ENCODE results near the gene UBR2.
"Not testable (repeated sequence)": the region's sequence is repeated elsewhere in the genome, so short reads cannot be mapped to it uniquely, and the experiment has no call there.

Gene UBR2

GRCh38 chr6:42693725-42694323, 130.0 kb downstream of the UBR2 start:
- DNase-seq = no peak

- no peak for DNase-seq
Observed at GRCh38 chr6:42694586-42694985, 130.8 kb downstream of the UBR2 start.

- DNase-seq = no peak
Observed at GRCh38 chr6:42696526-42697267, 132.9 kb downstream of the UBR2 start.

GRCh38 chr6:42697268-42697655, 133.4 kb downstream of the UBR2 start:
- DNase-seq = no peak

- no peak for DNase-seq
Observed at GRCh38 chr6:42698217-42698616, 134.4 kb downstream of the UBR2 start.

GRCh38 chr6:42702200-42702599, 138.4 kb downstream of the UBR2 start:
- no peak for DNase-seq

- DNase-seq = not testable (repeated sequence)
Observed at GRCh38 chr6:42702786-42703185, 139.0 kb downstream of the UBR2 start.

GRCh38 chr6:42704251-42704936, 140.6 kb downstream of the UBR2 start:
- DNase-seq = no peak

- DNase-seq = no peak
Observed at GRCh38 chr6:42704937-42705374, 141.1 kb downstream of the UBR2 start.

GRCh38 chr6:42707595-42707994, 143.8 kb downstream of the UBR2 start:
- no peak for DNase-seq

GRCh38 chr6:42708096-42708495, 144.3 kb downstream of the UBR2 start:
- no peak for DNase-seq

- DNase-seq = no peak
Observed at GRCh38 chr6:42709871-42710270, 146.0 kb downstream of the UBR2 start.

GRCh38 chr6:42710316-42710715, 146.5 kb downstream of the UBR2 start:
- DNase-seq = peak; percentile 11

- DNase-seq = no peak
Observed at GRCh38 chr6:42711930-42712329, 148.1 kb downstream of the UBR2 start.

- no peak for DNase-seq
Observed at GRCh38 chr6:42714098-42714761, 150.4 kb downstream of the UBR2 start.

- no peak for DNase-seq
Observed at GRCh38 chr6:42715871-42716270, 152.0 kb downstream of the UBR2 start.

- DNase-seq = no peak
Observed at GRCh38 chr6:42720739-42721138, 156.9 kb downstream of the UBR2 start.

GRCh38 chr6:42722497-42722896, 158.7 kb downstream of the UBR2 start, which contains the start of gene PRPH2:
TSS of gene PRPH2 (minus strand) at chr6:42722597. CDS start at chr6:42722334, 263 bp downstream.
- no peak for DNase-seq

- DNase-seq = no peak
Observed at GRCh38 chr6:42724825-42725224, 161.0 kb downstream of the UBR2 start.

- no peak for DNase-seq
Observed at GRCh38 chr6:42726026-42726425, 162.2 kb downstream of the UBR2 start.

- DNase-seq = peak; percentile 57
Observed at GRCh38 chr6:42726485-42727086, 162.8 kb downstream of the UBR2 start.

- DNase-seq = no peak
Observed at GRCh38 chr6:42727087-42727611, 163.3 kb downstream of the UBR2 start.

- no peak for DNase-seq
Observed at GRCh38 chr6:42727627-42728026, 163.8 kb downstream of the UBR2 start.
